ENCODE measurements around the gene ZNF277.
A peak's percentile ranks its signal among the peaks of the same experiment; 100 is the strongest.

Gene ZNF277

DNA sequence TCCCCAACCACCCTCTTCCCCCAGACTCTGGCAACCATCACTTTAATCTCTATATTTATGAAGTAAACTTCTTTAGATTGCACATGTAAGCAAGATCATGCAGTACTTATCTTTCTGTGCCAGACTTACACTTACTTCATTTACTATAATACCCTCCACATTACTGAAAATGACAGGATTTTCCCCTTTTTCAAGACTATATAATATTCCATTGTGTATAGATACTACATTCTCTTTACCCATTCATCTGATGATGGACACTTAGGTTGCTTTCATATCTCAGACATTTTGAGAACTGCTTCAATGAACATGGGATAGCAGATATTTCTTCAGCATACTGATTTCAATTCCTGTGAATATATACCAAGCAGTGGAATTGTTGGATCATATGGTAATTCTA lies 4.7 kb upstream of the ZNF277 start:
- Histone ChIP-seq H3K36me3 (ENCODE audit: control insufficient read depth, insufficient read depth, low read length) (no peaks in the 10 kb centered on the region), H3K27me3 (ENCODE audit: control insufficient read depth, insufficient read depth, low read length) (no peaks in the 10 kb centered on the region), H3K4me3 (ENCODE audit: low read depth, low read length) (no peak overlapping the region), H3K9ac (ENCODE audit: low read depth, low read length) (no peak overlapping the region), H3K9me3 (ENCODE audit: control insufficient read depth, insufficient read depth, low read length) (no peaks in the 10 kb centered on the region), H3K27ac (ENCODE audit: low read depth, low read length) (no peak overlapping the region), H3K4me1 (ENCODE audit: control insufficient read depth, insufficient read depth, low read length) (peaks cover 16% of the 10 kb centered on the region)

DNA sequence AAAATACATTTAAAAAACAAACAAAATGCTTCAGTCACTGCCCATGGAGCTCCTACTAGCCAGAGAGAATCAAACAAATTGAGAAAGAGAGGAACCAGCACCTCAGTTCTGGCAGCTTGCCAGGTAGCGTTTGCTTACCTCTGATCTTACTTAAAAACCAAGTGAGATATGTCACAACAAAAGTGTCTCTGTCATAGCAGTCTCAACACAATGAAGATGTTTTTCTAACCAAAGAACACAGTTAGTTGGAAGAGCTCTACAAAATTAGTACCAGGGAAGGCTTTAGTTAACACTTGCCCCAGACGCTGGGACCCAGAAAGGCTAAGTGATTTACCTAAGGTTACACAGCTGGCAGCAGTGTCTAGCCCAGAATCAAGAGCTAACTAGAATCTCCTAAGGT lies 3.7 kb upstream of the ZNF277 start:
- H3K36me3 ChIP-seq (ENCODE audit: control insufficient read depth, insufficient read depth, low read length) = no peaks in the 10 kb centered on the region
- H3K9ac ChIP-seq (ENCODE audit: low read depth, low read length) = no peak overlapping the region
- no peaks in the 10 kb centered on the region for H3K27me3 ChIP-seq (ENCODE audit: control insufficient read depth, insufficient read depth, low read length)
- no peak overlapping the region for H3K4me3 ChIP-seq (ENCODE audit: low read depth, low read length)
- no peak overlapping the region for H3K27ac ChIP-seq (ENCODE audit: low read depth, low read length)
- no peaks in the 10 kb centered on the region for H3K9me3 ChIP-seq (ENCODE audit: control insufficient read depth, insufficient read depth, low read length)
- H3K4me1 ChIP-seq (ENCODE audit: control insufficient read depth, insufficient read depth, low read length) = peaks cover 16% of the 10 kb centered on the region

DNA sequence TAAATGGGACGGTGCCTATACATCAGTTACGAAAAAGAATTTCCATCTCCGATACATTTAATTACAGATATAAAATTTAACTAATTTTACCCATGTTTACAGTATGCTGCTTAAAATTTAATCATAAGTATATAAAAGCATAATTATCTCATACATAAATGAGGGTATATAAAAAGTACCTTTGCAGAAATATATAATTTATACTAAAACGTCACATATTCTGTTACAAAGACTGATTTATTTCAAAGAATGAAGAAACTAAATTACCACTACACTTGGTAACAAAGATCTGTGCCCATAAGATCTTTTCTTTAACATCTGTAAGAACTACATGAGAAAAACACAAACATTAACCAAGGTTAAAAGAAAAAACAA lies 3.1 kb upstream of the ZNF277 start:
- no peak overlapping the region for H3K27ac ChIP-seq (ENCODE audit: low read depth, low read length)
- no peaks in the 10 kb centered on the region for H3K9me3 ChIP-seq (ENCODE audit: control insufficient read depth, insufficient read depth, low read length)
- no peaks in the 10 kb centered on the region for H3K36me3 ChIP-seq (ENCODE audit: control insufficient read depth, insufficient read depth, low read length)
- peaks cover 13% of the 10 kb centered on the region for H3K4me1 ChIP-seq (ENCODE audit: control insufficient read depth, insufficient read depth, low read length)
- no peaks in the 10 kb centered on the region for H3K27me3 ChIP-seq (ENCODE audit: control insufficient read depth, insufficient read depth, low read length)
- H3K4me3 ChIP-seq (ENCODE audit: low read depth, low read length) = peak overlapping the region; percentile 96
- no peak overlapping the region for H3K9ac ChIP-seq (ENCODE audit: low read depth, low read length)

DNA sequence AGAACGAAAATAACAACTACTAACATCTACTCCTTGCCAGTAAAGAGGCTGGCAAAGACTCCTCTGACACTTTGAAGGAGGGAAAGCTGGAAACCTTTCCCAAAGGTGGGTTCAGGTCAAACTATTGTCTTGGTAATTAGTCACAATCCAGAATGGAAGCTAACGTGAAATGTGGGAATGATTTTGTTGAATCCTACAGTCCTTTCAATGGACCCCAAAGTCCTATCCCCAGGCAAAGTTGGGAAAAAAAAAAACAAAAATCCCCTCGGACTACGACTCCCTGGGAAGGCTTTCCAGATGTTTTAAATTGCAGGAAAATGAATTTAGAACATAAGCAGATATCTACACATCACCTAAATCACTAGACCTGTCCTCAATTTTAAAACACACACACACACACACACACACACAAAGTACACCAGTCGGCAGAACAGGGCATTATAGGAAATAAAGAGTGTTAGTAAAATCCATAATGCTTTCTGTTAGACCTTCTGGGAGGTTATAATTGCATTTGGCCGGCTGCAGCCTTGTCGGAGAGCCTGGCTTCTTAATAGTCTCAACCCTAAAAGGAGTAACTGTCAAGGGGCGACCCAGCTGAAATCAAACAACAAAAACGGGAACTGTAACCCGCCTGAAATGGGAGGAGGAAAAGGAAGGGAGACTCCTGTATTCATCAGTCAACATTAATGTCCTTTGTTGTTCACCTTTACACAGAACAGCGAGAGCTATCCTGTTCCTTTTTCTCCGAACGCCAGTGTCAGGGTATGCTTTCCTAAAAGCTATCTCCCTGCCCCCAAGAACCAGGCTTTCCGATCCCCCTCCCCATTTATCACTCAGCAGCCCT lies 1.8 kb upstream of the ZNF277 start:
- peak overlapping the region; percentile 79 for H3K27ac ChIP-seq (ENCODE audit: low read depth, low read length)
- H3K9ac ChIP-seq (ENCODE audit: low read depth, low read length) = no peak overlapping the region
- H3K9me3 ChIP-seq (ENCODE audit: control insufficient read depth, insufficient read depth, low read length) = no peaks in the 10 kb centered on the region
- no peaks in the 10 kb centered on the region for H3K36me3 ChIP-seq (ENCODE audit: control insufficient read depth, insufficient read depth, low read length)
- H3K4me1 ChIP-seq (ENCODE audit: control insufficient read depth, insufficient read depth, low read length) = peaks cover 13% of the 10 kb centered on the region
- H3K4me3 ChIP-seq (ENCODE audit: low read depth, low read length) = peak overlapping the region; percentile 96
- H3K27me3 ChIP-seq (ENCODE audit: control insufficient read depth, insufficient read depth, low read length) = no peaks in the 10 kb centered on the region

DNA sequence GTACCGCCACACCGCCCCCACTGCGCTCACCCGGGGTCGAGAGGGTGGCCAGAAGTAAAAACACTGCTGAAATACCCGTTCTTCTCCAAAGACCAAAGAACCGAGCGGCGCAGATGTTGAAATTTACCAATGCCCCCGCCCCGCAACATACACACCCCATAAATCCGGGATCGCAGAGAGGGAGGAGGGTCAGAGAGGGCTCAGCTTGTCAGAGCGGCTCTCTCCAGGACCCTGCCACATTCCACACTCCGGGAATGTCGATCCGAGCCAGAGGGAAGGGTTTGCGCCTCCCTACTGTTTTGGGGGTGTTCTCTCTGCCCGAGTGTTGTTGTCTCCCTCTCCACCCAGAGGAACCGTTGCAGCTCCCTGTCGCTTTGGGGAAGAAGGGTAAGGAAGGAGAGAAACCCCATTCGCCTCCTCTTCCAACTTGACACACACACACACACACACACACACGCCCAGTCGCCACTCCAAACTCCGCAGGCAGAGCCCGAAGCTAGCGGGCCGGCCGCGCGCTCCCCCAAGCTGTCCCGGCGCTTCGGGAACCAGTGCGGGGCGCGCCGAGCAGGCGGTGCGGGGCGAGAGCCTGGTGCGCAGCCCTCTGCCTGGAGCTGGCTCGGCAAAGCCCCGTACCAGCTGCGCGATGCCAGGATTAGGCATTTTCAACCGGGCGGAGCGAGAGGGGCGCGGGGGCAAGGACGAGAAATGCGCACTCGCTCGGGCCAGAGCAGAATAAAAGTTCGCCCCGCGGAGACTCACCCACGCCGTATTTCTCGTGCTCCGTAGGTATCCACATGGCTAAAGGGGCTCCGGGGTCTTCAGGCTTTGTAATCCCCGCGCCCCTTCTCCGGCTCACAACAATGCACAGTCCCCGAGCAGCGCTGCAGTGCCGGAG lies 905 bp upstream of the ZNF277 start:
- no peaks in the 10 kb centered on the region for H3K36me3 ChIP-seq (ENCODE audit: control insufficient read depth, insufficient read depth, low read length)
- H3K27ac ChIP-seq (ENCODE audit: low read depth, low read length) = peak overlapping the region; percentile 79
- peak overlapping the region; percentile 64 for H3K9ac ChIP-seq (ENCODE audit: low read depth, low read length)
- H3K27me3 ChIP-seq (ENCODE audit: control insufficient read depth, insufficient read depth, low read length) = no peaks in the 10 kb centered on the region
- H3K4me3 ChIP-seq (ENCODE audit: low read depth, low read length) = peak overlapping the region; percentile 96
- no peaks in the 10 kb centered on the region for H3K9me3 ChIP-seq (ENCODE audit: control insufficient read depth, insufficient read depth, low read length)
- peaks cover 13% of the 10 kb centered on the region for H3K4me1 ChIP-seq (ENCODE audit: control insufficient read depth, insufficient read depth, low read length)

DNA sequence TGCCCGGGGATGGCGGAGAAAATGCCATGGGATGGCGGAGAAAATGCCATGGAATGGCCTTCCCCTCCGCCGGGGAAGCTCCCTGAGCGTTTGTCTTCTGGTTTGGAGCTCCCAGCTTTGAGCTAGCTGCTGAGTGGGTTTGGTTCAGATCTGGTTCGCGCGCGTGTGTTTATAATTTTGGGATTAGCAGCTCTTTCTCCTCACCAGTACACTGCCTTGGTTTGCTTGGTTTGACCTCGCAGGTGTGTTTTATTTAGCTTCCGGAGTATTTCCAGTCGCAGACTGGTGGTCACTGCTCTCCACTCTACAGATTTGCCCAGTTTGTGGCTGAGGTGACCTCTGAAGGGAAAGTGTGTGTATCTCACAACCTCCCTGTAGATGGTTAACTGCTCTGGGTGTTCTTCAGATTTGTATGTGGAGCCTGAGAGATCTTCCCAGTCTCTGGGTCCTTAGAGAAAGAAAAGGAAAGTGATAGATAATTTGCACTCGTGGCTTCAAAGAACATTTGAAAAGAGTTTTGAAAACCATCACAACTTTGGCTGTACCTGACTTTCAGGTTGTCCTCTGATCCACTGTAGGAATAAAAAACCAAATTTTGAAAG lies 597 bp downstream of the ZNF277 start:
- peaks cover 14% of the 10 kb centered on the region for H3K4me1 ChIP-seq (ENCODE audit: control insufficient read depth, insufficient read depth, low read length)
- no peaks in the 10 kb centered on the region for H3K36me3 ChIP-seq (ENCODE audit: control insufficient read depth, insufficient read depth, low read length)
- H3K4me3 ChIP-seq (ENCODE audit: low read depth, low read length) = peak overlapping the region; percentile 96
- H3K27ac ChIP-seq (ENCODE audit: low read depth, low read length) = peak overlapping the region; percentile 59
- peak overlapping the region; percentile 85 for H3K9ac ChIP-seq (ENCODE audit: low read depth, low read length)
- H3K27me3 ChIP-seq (ENCODE audit: control insufficient read depth, insufficient read depth, low read length) = no peaks in the 10 kb centered on the region
- no peaks in the 10 kb centered on the region for H3K9me3 ChIP-seq (ENCODE audit: control insufficient read depth, insufficient read depth, low read length)

DNA sequence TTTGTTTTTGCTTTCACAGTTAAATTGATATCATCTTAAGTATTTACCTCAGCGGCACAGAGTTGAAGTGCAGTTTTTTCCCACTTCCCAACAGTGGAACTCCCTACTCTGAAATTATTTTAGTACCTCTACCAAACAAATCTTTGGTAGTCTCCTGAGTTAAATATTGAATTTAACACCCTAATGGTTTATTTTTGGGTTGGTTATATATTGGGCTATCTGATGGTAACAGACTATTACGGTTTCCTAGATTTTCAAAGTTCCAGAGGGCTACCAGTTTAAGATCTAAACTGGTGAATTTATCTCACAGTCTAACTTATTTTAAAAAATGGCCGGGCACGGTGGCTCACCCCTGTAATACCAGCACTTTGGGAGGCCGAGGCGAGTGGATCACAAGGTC lies 1.3 kb downstream of the ZNF277 start:
- H3K4me3 ChIP-seq (ENCODE audit: low read depth, low read length) = peak overlapping the region; percentile 96
- H3K27me3 ChIP-seq (ENCODE audit: control insufficient read depth, insufficient read depth, low read length) = no peaks in the 10 kb centered on the region
- H3K9ac ChIP-seq (ENCODE audit: low read depth, low read length) = no peak overlapping the region
- no peak overlapping the region for H3K27ac ChIP-seq (ENCODE audit: low read depth, low read length)
- no peaks in the 10 kb centered on the region for H3K9me3 ChIP-seq (ENCODE audit: control insufficient read depth, insufficient read depth, low read length)
- peaks cover 16% of the 10 kb centered on the region for H3K4me1 ChIP-seq (ENCODE audit: control insufficient read depth, insufficient read depth, low read length)
- no peaks in the 10 kb centered on the region for H3K36me3 ChIP-seq (ENCODE audit: control insufficient read depth, insufficient read depth, low read length)

DNA sequence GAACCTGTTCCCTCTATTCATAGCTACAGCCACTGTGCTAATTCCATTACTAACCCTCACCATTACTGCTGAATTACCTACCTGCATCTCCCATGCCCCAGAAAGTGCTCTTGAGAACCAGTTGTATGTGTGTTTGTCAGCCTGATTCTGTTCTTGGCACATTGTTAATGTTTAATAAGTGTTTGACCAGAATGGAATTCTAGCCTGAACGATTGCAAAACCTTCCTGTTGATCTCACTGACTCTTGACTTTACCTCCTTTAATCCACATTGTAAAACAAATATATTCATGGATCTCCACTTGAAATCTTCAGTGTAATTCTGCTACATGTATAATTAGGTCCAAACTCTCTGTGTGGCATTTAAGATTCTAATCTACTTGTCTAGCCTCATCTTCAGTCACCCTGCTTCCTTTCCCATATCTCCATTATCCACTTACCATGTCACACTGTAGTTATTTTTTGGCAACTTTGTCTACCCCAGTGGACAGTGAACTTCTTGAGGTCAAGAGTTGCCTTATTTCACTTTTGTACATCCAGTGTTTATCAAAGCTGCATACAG lies 4.9 kb downstream of the ZNF277 start:
- Histone ChIP-seq H3K4me3 (ENCODE audit: low read depth, low read length) (no peak overlapping the region), H3K4me1 (ENCODE audit: control insufficient read depth, insufficient read depth, low read length) (peaks cover 16% of the 10 kb centered on the region), H3K9me3 (ENCODE audit: control insufficient read depth, insufficient read depth, low read length) (no peaks in the 10 kb centered on the region), H3K27ac (ENCODE audit: low read depth, low read length) (no peak overlapping the region), H3K36me3 (ENCODE audit: control insufficient read depth, insufficient read depth, low read length) (no peaks in the 10 kb centered on the region), H3K9ac (ENCODE audit: low read depth, low read length) (no peak overlapping the region), H3K27me3 (ENCODE audit: control insufficient read depth, insufficient read depth, low read length) (no peaks in the 10 kb centered on the region)

DNA sequence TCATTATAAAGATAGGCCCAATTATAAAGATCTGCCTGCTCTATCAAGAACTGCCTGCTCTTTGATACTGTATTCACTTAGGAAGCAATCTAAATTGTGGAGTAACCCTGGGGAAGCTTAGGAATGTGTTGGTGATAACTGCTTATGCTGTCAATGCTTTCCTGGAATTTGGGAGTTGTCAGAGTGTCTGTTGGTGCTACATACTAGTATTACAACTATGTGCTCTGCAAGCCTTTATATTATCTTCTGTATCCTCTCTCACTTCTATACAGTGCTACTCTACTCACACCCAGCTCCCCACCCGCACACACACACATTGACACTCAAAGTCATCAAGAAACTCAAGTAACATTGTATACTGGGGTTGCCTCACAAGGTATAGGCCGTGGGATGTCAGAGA lies 6.1 kb downstream of the ZNF277 start:
- Histone ChIP-seq H3K9ac (ENCODE audit: low read depth, low read length) (no peak overlapping the region), H3K9me3 (ENCODE audit: control insufficient read depth, insufficient read depth, low read length) (no peaks in the 10 kb centered on the region), H3K4me3 (ENCODE audit: low read depth, low read length) (no peak overlapping the region), H3K27me3 (ENCODE audit: control insufficient read depth, insufficient read depth, low read length) (no peaks in the 10 kb centered on the region), H3K36me3 (ENCODE audit: control insufficient read depth, insufficient read depth, low read length) (no peaks in the 10 kb centered on the region), H3K27ac (ENCODE audit: low read depth, low read length) (no peak overlapping the region), H3K4me1 (ENCODE audit: control insufficient read depth, insufficient read depth, low read length) (peaks cover 16% of the 10 kb centered on the region)

DNA sequence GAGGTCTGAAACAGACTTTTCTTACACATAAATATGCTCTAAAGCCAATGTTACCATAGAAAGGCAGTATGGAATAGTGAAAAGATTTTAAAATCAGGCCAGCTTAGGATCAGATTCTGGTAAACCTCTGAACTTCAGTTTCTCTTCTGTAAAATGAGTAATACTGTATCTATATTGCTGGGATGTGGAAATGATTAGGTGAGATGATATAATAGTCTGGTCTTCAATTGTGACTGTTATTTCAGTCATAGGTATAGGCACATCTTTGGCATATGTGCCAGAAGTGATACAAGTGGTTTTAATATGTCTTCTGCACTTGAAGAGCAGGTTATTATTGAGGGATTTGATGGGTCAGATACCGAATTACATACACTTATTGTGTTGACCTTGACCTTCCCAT lies 7.2 kb downstream of the ZNF277 start:
- no peaks in the 10 kb centered on the region for H3K36me3 ChIP-seq (ENCODE audit: control insufficient read depth, insufficient read depth, low read length)
- H3K4me3 ChIP-seq (ENCODE audit: low read depth, low read length) = no peak overlapping the region
- no peaks in the 10 kb centered on the region for H3K27me3 ChIP-seq (ENCODE audit: control insufficient read depth, insufficient read depth, low read length)
- H3K9me3 ChIP-seq (ENCODE audit: control insufficient read depth, insufficient read depth, low read length) = no peaks in the 10 kb centered on the region
- no peak overlapping the region for H3K9ac ChIP-seq (ENCODE audit: low read depth, low read length)
- peaks cover 16% of the 10 kb centered on the region for H3K4me1 ChIP-seq (ENCODE audit: control insufficient read depth, insufficient read depth, low read length)
- no peak overlapping the region for H3K27ac ChIP-seq (ENCODE audit: low read depth, low read length)

All from HUES48 (cell line).